Measurements from ENCODE around the gene TEX52. TPM values are rescaled to one million over a fixed set of nuclear protein-coding genes. Genes with fewer than 3 reads are reported as not detected.
A peak's percentile ranks its signal among the peaks of the same experiment; 100 is the strongest.

TEX52 gene
- total and polyA plus RNA-seq, 10 of the 15 experiments (the other 5 are each of a cell fraction or from before 2014, with no cell fraction given), result 0.23 TPM; not detected in 9

DNA sequence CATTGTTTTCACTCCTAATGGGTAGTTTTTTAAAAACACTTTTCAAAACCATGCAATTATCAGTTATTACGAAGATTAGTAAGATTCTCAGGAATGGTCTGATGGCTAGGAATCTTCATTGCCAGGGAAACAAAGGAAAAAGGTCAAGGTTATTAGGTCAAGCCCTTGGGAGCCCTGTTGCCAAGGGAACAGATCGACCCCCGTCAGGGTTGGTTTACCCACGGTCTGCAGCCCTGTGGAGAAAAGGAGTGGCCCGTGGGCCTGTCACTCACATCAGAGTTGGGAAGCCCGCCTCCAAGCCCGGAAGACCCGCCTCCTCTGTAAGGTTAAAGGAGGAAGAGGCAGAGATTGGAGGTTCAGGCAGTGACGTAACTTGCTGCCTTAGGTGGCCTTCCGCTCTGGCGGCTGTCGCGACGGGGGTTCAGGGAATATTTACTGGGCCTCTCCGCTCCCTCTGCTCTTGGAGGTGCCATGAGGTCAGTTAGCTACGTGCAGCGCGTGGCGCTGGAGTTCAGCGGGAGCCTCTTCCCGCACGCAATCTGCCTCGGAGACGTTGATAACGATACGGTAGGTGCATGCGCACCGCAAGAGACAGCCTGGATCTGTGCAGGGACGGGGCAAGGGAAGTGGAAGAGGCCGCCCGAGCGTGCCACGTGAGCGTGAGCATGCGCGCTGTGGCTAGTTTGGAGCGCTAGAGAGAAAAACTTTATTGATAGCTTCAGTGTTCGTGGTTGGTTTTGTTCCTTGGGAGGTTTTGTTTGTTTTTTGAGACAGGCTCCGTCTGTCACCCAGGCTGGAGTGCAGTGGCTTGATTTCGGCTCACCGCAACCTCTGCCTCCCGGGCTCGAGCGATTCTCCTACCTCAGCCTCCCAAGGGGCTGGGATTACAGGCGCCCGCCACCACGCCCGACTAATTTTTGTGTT, 44.3 kb downstream of the TEX52 start, which contains the start of gene ITFG2 (continued):
- TF ChIP-seq, protein P1, sequence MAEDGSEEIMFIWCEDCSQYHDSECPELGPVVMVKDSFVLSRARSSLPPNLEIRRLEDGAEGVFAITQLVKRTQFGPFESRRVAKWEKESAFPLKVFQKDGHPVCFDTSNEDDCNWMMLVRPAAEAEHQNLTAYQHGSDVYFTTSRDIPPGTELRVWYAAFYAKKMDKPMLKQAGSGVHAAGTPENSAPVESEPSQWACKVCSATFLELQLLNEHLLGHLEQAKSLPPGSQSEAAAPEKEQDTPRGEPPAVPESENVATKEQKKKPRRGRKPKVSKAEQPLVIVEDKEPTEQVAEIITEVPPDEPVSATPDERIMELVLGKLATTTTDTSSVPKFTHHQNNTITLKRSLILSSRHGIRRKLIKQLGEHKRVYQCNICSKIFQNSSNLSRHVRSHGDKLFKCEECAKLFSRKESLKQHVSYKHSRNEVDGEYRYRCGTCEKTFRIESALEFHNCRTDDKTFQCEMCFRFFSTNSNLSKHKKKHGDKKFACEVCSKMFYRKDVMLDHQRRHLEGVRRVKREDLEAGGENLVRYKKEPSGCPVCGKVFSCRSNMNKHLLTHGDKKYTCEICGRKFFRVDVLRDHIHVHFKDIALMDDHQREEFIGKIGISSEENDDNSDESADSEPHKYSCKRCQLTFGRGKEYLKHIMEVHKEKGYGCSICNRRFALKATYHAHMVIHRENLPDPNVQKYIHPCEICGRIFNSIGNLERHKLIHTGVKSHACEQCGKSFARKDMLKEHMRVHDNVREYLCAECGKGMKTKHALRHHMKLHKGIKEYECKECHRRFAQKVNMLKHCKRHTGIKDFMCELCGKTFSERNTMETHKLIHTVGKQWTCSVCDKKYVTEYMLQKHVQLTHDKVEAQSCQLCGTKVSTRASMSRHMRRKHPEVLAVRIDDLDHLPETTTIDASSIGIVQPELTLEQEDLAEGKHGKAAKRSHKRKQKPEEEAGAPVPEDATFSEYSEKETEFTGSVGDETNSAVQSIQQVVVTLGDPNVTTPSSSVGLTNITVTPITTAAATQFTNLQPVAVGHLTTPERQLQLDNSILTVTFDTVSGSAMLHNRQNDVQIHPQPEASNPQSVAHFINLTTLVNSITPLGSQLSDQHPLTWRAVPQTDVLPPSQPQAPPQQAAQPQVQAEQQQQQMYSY (CRISPR knock-in tag; IDR thresholded peaks at IDR 0.05), result no peak
- TF ChIP-seq, protein P2, sequence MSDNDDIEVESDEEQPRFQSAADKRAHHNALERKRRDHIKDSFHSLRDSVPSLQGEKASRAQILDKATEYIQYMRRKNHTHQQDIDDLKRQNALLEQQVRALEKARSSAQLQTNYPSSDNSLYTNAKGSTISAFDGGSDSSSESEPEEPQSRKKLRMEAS (IDR thresholded peaks at IDR 0.05; ENCODE audit: low read depth, low read length), result peak; percentile 93
- TF ChIP-seq, protein P3, sequence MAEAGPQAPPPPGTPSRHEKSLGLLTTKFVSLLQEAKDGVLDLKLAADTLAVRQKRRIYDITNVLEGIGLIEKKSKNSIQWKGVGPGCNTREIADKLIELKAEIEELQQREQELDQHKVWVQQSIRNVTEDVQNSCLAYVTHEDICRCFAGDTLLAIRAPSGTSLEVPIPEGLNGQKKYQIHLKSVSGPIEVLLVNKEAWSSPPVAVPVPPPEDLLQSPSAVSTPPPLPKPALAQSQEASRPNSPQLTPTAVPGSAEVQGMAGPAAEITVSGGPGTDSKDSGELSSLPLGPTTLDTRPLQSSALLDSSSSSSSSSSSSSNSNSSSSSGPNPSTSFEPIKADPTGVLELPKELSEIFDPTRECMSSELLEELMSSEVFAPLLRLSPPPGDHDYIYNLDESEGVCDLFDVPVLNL (IDR thresholded peaks at IDR 0.05; ENCODE audit: low read depth, low read length), result peak; percentile 43; the same call in 1 of the 2 replicates
- TF ChIP-seq RAD51 (IDR thresholded peaks at IDR 0.05) (peak; percentile 88), SIN3A (IDR thresholded peaks at IDR 0.05; ENCODE audit: low read depth, low read length) (peak; percentile 91), ZBED1 (IDR thresholded peaks at IDR 0.05; ENCODE audit: borderline replicate concordance) (peak; percentile 89), NFYA (IDR thresholded peaks at IDR 0.05; ENCODE audit: borderline replicate concordance, low read depth, low read length) (no peak), IRF4 (IDR thresholded peaks at IDR 0.05; ENCODE audit: low read depth, low read length) (0 out of 2 replicates have a peak, but pooled peaks have one; percentile 69), NR2F1 (conservative IDR thresholded peaks at IDR 0.05) (peak; percentile 100), KLF5 (IDR thresholded peaks at IDR 0.05; ENCODE audit: partially characterized antibody) (peak; percentile 91), POLR2AphosphoS5 (IDR thresholded peaks at IDR 0.05; ENCODE audit: low read length) (peak; percentile 99), BCL11A (IDR thresholded peaks at IDR 0.05; ENCODE audit: low read depth, low read length) (no peak), ZZZ3 (IDR thresholded peaks at IDR 0.05; ENCODE audit: control insufficient read depth, insufficient read length, low read depth) (no peak), TAF1 (IDR thresholded peaks at IDR 0.05; ENCODE audit: borderline replicate concordance, low read depth, low read length) (peak; percentile 91), ZNF622 (IDR thresholded peaks at IDR 0.05) (no peak)
- TF ChIP-seq, protein P4, sequence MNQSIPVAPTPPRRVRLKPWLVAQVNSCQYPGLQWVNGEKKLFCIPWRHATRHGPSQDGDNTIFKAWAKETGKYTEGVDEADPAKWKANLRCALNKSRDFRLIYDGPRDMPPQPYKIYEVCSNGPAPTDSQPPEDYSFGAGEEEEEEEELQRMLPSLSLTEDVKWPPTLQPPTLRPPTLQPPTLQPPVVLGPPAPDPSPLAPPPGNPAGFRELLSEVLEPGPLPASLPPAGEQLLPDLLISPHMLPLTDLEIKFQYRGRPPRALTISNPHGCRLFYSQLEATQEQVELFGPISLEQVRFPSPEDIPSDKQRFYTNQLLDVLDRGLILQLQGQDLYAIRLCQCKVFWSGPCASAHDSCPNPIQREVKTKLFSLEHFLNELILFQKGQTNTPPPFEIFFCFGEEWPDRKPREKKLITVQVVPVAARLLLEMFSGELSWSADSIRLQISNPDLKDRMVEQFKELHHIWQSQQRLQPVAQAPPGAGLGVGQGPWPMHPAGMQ (IDR thresholded peaks at IDR 0.05; ENCODE audit: borderline replicate concordance), result no peak
- TF ChIP-seq, protein P5, sequence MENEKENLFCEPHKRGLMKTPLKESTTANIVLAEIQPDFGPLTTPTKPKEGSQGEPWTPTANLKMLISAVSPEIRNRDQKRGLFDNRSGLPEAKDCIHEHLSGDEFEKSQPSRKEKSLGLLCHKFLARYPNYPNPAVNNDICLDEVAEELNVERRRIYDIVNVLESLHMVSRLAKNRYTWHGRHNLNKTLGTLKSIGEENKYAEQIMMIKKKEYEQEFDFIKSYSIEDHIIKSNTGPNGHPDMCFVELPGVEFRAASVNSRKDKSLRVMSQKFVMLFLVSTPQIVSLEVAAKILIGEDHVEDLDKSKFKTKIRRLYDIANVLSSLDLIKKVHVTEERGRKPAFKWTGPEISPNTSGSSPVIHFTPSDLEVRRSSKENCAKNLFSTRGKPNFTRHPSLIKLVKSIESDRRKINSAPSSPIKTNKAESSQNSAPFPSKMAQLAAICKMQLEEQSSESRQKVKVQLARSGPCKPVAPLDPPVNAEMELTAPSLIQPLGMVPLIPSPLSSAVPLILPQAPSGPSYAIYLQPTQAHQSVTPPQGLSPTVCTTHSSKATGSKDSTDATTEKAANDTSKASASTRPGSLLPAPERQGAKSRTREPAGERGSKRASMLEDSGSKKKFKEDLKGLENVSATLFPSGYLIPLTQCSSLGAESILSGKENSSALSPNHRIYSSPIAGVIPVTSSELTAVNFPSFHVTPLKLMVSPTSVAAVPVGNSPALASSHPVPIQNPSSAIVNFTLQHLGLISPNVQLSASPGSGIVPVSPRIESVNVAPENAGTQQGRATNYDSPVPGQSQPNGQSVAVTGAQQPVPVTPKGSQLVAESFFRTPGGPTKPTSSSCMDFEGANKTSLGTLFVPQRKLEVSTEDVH (IDR thresholded peaks at IDR 0.05; ENCODE audit: low read depth, partially characterized antibody), result peak; percentile 42
- TF ChIP-seq, protein P6, sequence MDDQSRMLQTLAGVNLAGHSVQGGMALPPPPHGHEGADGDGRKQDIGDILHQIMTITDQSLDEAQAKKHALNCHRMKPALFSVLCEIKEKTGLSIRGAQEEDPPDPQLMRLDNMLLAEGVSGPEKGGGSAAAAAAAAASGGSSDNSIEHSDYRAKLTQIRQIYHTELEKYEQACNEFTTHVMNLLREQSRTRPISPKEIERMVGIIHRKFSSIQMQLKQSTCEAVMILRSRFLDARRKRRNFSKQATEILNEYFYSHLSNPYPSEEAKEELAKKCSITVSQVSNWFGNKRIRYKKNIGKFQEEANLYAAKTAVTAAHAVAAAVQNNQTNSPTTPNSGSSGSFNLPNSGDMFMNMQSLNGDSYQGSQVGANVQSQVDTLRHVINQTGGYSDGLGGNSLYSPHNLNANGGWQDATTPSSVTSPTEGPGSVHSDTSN (IDR thresholded peaks at IDR 0.05; ENCODE audit: insufficient replicate concordance, low read depth, low read length), result peak; percentile 99
